NCI-H460 (cell line): ENCODE data around the gene ZW10. TPM values are rescaled to one million over a fixed set of nuclear protein-coding genes. Genes with fewer than 3 reads are reported as not detected.
A peak's percentile ranks its signal among the peaks of the same experiment; 100 is the strongest.

ENCODE experiments used
- DNase-seq: peaks from one replicate; pipeline ENCODE4 v3.0.0-alpha.2; 2016; ENCODE audit warnings: low read depth; ENCODE audit errors: extremely low read depth
- small RNA-seq, 2 experiments: library from RNA; depleted of rRNA; stranded (forward); fragments of <200 nt; gene quantifications; one replicate each; pipeline ENCODE3, GENCODE V24; 2014
- total RNA-seq: library from RNA; depleted of rRNA; stranded (reverse); fragments of >200 nt; shearing (Covaris generic); gene quantifications from 2 replicates; pipeline ENCODE4 v1.2.3, GENCODE V29; 2014; rRNA removed

Gene ZW10
- total RNA-seq, 1 experiment from 2014 or later, result 14.3 TPM

DNA sequence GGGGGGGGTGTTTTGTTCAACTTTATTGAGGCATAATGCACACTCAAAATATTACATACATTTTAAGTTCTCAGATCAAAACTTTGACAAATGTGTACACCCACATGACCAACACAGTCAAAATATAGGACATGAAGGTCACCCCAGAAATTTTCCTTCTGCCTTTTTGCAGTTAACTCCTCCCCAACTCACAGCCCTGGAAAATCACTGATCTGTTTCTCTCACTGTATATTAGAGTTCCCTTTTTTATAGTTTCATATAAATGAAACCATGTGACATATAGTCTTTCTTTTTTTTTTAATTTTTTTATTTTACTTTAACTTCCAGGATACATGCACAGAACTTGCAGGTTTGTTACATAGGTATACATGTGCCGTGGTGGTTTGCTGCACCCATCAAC lies 72.0 kb downstream of the ZW10 start:
- no peak for DNase-seq

DNA sequence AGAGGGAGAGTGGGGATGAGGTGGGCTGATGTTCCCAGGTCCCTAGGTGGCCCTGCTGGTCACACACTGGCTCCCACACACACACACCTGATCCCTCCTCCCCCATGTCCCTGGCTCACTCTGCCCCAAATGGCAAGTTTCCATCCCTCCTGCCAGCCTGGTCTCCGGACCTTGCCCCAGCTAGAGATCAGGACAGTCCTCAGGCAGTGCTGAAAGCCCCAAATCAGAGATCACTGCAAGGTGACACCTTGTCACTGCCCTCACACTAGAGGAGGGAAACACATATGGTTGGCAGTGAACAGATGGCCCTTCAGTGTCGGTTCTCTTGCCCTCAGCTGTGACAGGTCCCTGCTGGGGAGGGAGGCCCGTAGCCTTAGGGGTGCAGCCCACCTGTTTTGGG lies 75.0 kb downstream of the ZW10 start:
- DNase-seq, result no peak

DNA sequence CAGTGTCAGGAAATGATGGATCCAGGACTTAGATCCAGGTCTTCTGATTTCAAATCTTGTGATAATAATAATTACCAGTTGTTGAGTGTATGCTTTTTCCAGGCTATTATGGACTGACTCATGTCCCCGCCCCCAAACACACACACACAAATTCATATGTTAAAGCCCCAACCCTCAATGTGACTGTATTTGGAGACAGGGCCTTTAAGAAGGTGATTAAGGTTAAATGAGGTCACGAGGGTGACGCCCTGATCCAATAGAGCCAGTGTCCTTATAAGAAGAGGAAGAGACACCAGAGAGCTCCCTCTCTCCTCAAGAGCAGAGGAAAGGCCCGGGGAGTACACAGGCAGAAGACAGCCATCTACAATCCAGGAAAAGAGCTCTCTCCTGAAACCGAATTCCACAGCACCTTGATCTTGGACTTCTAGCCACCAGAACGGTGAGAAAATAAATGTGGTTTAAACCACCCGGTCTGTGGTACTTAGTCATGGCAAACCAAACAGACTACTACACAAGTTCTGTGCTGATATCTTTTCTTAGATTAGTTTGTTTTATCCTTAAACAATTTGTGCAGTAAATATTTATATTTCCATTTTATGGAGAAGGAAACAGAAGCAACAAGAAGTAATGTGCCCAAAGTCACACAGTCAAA lies 75.6 kb downstream of the ZW10 start:
- no peak for DNase-seq

DNA sequence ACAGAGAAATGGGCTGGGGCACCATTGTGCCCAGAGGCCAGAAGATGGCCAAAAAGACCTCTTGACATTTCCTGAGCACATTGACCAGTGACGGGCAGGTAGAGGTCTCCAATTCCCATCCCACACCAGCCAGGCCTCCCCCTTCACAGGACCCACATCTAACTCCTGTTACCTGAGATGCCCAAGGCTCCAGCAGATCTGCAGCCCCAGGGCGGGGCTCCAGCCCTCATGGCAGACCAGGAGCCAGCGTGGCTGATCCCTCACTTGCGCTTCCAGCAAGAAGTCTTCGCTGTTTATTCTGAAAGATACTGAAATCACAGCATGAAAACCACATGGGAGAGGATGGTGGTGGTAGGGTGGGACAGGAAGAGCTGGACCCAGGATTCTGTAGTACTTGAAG lies 76.4 kb downstream of the ZW10 start:
- DNase-seq, result no peak

DNA sequence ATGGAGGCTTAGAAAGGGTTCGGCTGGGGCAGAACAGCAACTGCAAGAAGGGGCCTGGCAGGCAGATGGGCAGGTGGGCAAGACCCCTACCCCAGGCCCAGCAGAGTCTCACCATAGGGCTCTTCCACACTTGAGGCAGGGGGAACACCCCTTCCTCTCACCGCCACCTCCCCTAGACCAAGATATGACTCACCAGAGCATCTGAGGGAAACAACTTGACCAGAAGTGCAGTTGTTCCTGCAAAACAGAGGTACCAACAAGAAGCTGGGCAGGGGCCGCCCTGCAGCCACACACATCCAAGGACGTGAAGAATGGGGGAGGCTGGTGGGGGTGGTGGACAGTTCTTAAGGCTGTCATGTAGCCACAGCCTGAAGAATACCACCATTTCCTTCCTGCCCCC lies 78.3 kb downstream of the ZW10 start:
- DNase-seq, result no peak

DNA sequence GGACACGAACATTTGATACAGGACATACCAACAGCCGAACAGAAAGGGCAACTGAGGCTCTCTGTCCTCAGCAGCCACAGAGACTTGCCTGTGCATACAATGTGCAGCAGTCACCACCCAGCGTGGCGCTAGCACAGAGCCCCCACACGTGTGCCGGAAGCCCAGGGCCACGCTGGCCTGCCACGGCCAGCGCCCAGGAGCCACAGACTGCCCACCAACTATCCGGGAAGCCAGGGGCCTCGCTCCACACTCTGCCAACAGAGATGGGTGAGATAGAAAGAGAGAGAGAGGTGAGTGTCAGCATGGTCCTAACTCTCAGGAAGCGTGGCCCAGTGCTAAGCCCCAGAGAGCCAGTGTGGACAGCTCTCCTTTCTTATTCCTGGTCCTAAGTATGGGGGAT lies 79.1 kb downstream of the ZW10 start:
- no peak for DNase-seq

DNA sequence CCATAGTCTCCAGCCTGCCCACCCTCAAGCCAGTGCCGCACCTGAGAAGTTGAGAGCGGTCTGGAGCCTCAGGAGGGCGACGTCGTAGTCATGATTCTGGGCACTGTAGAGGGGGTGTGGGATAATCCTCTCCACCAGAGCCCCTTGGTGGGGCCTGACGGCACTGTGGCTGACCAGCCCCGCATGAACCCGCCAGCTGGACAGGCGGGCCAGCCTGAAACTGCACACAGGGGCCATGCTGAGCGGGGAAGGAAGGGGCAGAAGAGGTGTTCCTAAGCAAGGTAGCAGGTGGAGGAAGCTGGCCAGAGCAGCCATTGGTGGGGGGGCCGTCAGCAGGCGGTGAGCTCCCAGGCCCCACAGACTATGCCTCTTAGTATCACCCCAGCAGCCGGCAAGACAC lies 80.5 kb downstream of the ZW10 start:
- no peak for DNase-seq

DNA sequence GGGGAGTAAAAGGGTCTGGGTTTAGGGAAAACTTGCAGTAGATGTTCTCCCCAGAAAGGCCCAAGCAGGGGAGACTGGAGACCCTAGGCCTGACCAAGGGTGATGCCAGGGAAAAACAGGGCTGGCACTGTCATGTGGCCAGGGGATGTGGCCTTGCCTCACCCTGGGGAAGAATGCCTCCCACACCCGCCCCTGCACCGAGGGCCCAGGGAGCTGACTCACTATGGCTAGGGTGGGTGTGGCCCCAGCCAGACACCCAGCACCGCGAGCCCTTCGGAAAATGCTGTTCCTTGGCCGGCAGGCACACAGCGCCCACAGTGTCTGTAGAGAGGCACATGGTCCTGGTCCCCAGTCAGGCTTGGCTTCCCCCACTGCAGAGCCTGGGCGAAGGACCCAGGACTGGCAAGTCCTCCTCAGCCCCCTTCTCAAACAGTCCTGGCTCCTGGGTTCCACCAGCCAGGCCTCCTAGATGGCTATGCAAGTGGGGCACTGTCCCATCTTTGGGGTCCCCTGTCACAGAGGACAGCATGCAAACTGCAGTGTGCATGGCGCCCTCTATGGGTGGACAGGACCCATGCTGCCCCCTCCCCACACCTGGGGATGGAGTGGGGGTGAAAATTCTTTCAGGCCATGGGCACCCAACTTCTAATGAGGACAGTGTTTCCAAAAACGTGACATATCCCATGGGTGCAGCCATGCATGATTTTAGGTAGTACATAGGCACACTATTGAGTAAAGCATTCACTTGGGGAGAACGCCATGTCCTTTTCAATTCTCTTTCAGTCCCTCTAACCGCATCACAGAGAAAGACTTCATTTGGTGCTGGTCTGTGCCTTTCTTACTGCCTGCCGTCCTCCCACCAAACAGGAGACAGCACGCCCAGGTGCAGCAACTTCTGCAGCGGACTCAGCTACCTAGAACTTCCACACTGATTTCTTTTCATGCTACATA lies 82.6 kb downstream of the ZW10 start:
- DNase-seq, result peak; percentile 67

DNA sequence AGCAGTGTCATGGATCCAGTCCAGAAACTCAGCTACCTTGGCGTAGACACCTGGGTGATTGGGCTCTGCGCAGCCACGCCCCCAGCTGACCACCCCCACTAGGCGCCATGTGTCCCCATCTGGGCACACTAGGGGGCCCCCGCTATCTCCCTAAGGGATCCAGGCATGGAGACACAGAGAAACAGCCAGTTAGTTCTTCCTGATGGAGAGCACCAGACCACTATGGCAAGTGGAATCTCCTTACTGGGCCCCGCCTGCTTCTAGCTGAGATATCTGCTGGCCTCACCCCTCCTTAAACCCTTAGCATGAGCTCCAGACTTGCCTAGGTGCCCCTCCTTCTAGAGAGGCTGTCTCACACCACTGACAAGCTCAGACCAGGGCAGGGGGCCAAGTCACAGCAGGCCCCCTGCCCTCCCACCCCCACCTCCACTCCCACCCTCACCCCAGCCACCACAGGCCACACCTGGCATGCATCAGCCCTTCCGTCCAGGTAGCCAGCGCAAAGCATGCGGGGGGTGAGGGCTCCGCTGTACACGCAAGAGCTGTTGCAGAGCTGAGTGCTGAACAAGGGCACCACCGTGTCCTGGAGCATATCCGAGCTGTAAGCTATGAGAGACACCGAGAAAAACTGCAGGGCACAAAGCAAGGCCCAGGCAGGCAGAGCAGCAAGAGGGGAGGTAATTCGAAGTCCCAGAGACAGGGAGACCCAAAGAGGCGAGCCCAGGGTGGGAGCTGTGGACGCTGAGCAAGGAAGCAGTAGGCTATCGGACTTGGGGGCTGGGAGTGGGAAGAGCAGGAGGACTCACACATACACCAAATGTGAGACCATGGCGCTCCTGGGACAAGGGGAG lies 83.5 kb downstream of the ZW10 start:
- DNase-seq, result no peak

DNA sequence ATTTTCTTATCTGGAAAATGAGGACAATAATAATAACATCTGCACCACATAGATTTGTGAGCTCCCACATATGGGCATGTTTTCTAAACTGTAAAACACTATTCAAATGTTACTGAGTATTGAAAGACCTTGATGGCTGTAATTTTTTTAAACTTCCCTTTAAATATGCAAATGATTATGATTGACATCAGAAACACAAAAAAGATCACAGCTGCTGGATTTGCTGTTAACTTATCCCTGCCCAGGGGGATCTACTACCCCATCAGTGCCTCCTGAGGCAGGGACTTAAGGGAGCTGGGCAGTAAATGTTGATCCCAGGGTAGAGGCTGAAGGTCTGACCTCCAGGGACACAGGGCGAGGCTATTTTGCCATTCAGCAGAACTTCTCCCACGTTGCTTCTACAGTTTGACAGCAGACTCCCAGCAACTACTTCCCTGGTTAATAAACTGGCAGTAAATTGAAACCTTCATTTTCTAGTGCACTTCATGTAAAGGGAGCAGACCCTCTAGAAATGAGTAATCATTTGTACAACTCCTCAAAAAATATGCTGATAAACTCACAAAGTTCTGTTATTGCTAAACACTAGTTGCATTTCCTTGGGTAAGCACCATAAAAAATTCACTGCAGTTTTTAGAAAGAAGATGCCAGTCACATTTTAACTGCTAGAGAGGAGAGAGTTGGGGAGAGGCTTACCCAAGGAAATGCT lies 87.7 kb downstream of the ZW10 start:
- DNase-seq, result no peak

DNA sequence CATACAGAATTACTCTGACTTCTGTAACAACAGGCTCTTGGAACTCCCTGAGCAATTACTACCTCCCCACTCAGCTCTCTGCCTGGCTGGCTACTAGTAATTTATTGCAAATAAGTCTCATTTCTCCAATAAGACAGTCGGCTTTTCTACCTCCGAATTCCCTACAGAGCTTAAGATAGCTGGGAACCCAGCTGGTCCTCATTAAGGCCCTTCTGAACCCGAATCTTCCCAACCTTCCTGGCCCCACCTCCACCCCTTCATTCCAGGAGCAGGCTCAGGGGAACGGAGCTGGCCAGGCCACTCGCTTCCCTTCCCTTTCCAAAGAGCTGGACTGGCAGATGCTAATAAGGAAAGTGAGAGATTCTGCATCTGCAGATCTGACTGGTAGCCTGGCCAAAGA lies 89.0 kb downstream of the ZW10 start:
- no peak for DNase-seq

DNA sequence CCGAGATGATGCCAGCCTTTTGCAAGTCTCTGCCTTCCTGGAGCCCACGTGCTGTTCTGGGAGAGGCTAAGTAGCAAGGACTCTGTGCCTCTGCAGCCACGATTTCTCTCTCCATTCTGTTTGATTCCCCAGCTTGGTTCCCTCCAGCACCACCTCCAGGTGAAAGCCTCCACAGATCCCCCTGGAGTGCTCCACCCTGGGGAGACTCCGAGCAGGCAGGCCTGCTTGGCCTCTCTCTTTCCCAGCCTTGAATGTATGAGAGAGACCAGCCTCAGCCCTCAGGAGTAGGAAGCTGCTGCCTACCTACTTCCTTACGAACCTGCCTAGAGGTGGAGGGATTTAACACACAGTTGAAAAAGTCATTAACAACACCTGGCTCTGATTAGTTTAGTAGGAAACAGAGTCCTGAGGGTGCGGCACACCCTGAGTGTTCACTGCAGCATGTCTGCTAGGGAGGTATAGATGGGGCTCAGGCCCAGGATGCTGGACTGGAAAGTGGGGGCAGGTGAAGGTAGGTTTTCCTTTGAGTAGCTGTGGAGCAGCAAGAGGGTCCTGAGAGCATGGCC lies 89.9 kb downstream of the ZW10 start:
- no peak for DNase-seq

Small RNA genes within 50 kb of the gene (small RNA-seq; reads per million reads assigned to genes)
- gene LRRC37A13P (0 reads per million in 2 experiments), gene RPS29P19 (0 reads per million in 2 experiments)

Other genes with a start within 250 kb of the ZW10 start
- 0.15 TPM in 1 of 2 replicates, not detected in the other for gene TMPRSS5, start 67.4 kb downstream of the ZW10 start, total RNA-seq
- gene CLDN25, start 6.1 kb upstream of the ZW10 start, total RNA-seq, result not detected in 2 replicates
- 30.7 and 33.4 TPM in 2 replicates for gene USP28, start 101.9 kb upstream of the ZW10 start, total RNA-seq
- gene HTR3B, start 131.1 kb upstream of the ZW10 start, total RNA-seq, result not detected in 2 replicates
- not detected in 2 replicates for gene HTR3A, start 201.4 kb upstream of the ZW10 start, total RNA-seq